Upper lobe of right lung (tissue), 1 donor: ENCODE results near the gene CHIC2. TPM values are rescaled to one million over a fixed set of nuclear protein-coding genes. Genes with fewer than 3 reads are reported as not detected.

Experiments used
- ATAC-seq: fragments of 200-7000 bp; cut with Tn5 transposase; one replicate; pipeline ENCODE4 v1.9.1; 2020; ENCODE audit warnings: mild to moderate bottlenecking, moderate library complexity
- DNase-seq: peaks from one replicate; pipeline ENCODE4 v3.0.0-alpha.2; 2020
- H3K27ac ChIP-seq: fragments of 200-600 bp; one replicate; pipeline ENCODE4 v1.8.0; 2022
- H3K27me3 ChIP-seq: fragments of 200-600 bp; one replicate; pipeline ENCODE4 v1.8.0; 2022; ENCODE audit warnings: mild to moderate bottlenecking
- H3K36me3 ChIP-seq: fragments of 200-600 bp; one replicate; pipeline ENCODE4 v1.8.0; 2022
- H3K4me1 ChIP-seq: fragments of 200-600 bp; one replicate; pipeline ENCODE4 v1.8.0; 2022
- H3K4me3 ChIP-seq: fragments of 200-600 bp; one replicate; pipeline ENCODE4 v1.8.0; 2022; ENCODE audit warnings: mild to moderate bottlenecking
- H3K9me3 ChIP-seq: fragments of 200-600 bp; one replicate; pipeline ENCODE4 v1.8.0; 2022
- intact Hi-C: fragments of 100-400 bp; cut with DNase I; formaldehyde crosslinking; loops from one replicate; pipeline ENCODE4 v1.11.0; 2022
- total RNA-seq: library from RNA; stranded (reverse); fragmentation: NEBNext Ultra II Directional; extraction: Animal tissue kit (Norgen Biotek cat#: 25700); gene quantifications from one replicate; pipeline ENCODE4 v1.2.1, GENCODE V29; 2021
- TF ChIP-seq, protein P1 (sequence below): fragments of 200-600 bp; IDR thresholded peaks from one replicate; pipeline ENCODE4 v1.8.0; 2022; ENCODE audit warnings: antibody characterized with exemption
- donor health status: DM: no; HTN: yes; CAD: no; lungs with severe emphysema.

CHIC2 gene
- total RNA-seq, 1 donor from 2014 or later = 28.7 TPM

DNA sequence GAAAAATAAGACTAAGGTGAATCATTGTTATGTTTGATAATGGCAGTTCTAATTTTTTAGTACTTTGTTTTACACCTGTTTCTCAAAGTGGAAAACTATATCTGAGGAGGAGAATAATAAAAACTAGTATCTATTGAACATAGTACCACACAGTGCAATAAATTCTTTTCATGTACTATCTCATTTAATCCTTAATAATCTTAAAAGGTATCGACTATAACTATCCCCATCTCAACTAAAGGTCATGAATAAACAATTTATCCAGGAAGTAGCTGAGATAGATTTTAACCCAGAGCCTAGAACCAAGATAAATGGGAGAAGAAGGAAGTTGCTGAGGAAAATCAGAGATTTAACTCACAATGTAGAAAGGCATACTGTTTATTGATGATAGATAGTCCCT lies 2.5 kb downstream of the CHIC2 start:
- Histone ChIP-seq H3K27ac (no peak overlapping the region), H3K4me1 (peaks cover 65% of the 10 kb centered on the region), H3K27me3 (no peaks in the 10 kb centered on the region), H3K9me3 (no peaks in the 10 kb centered on the region), H3K4me3 (peak overlapping the region; percentile 92), H3K36me3 (no peaks in the 10 kb centered on the region)
- TF ChIP-seq, protein P1, sequence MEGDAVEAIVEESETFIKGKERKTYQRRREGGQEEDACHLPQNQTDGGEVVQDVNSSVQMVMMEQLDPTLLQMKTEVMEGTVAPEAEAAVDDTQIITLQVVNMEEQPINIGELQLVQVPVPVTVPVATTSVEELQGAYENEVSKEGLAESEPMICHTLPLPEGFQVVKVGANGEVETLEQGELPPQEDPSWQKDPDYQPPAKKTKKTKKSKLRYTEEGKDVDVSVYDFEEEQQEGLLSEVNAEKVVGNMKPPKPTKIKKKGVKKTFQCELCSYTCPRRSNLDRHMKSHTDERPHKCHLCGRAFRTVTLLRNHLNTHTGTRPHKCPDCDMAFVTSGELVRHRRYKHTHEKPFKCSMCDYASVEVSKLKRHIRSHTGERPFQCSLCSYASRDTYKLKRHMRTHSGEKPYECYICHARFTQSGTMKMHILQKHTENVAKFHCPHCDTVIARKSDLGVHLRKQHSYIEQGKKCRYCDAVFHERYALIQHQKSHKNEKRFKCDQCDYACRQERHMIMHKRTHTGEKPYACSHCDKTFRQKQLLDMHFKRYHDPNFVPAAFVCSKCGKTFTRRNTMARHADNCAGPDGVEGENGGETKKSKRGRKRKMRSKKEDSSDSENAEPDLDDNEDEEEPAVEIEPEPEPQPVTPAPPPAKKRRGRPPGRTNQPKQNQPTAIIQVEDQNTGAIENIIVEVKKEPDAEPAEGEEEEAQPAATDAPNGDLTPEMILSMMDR = no peak
- no peak for DNase-seq
- no peak for ATAC-seq
- intact Hi-C loops = no loop called here

DNA sequence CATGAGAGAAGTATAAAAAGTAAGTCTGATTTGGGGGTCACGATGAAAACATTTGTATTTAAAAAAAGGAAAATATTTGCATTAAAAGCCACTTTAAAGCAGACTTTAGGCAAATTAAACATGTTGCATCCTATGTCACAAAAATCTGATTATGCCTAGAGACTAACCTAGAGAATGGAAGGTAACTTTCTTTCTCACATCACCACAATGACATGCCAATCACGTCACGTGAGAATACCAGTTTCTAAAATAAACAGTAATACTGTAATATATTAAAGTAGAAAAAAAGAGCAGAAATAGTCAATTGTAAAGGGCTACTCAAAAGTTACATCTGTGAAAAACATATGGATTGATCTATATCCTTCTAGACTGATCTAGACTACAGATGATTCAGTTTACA lies 3.3 kb downstream of the CHIC2 start:
- Histone ChIP-seq H3K27ac (no peak overlapping the region), H3K4me3 (no peak overlapping the region), H3K36me3 (no peaks in the 10 kb centered on the region), H3K4me1 (peaks cover 67% of the 10 kb centered on the region), H3K27me3 (no peaks in the 10 kb centered on the region), H3K9me3 (no peaks in the 10 kb centered on the region)
- ATAC-seq = no peak
- DNase-seq = no peak
- TF ChIP-seq, protein P1 = no peak
- intact Hi-C loops = no loop called here

DNA sequence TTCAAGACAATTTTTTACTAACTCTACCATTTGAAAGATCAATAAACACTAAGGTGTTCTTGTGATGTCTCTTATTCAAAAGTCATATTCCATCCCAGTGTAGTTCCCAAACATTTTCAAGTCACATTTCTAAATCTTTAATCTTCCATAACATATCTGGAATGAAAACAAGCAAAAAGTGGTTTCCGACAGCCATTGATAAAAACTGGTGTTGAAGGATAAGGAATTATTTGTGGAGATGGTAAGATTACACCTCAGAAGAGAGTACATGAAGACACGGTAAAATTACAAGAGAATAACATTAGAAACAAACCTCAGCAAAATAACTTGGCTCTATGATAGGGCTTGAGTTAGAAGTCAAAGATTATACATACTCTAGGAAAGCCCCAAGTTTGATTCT lies 4.3 kb downstream of the CHIC2 start:
- Histone ChIP-seq H3K4me3 (no peak overlapping the region), H3K27me3 (no peaks in the 10 kb centered on the region), H3K9me3 (no peaks in the 10 kb centered on the region), H3K4me1 (peaks cover 59% of the 10 kb centered on the region), H3K27ac (no peak overlapping the region), H3K36me3 (no peaks in the 10 kb centered on the region)
- TF ChIP-seq, protein P1 = no peak
- ATAC-seq (no peak), DNase-seq (no peak)
- intact Hi-C loops = no loop called here

DNA sequence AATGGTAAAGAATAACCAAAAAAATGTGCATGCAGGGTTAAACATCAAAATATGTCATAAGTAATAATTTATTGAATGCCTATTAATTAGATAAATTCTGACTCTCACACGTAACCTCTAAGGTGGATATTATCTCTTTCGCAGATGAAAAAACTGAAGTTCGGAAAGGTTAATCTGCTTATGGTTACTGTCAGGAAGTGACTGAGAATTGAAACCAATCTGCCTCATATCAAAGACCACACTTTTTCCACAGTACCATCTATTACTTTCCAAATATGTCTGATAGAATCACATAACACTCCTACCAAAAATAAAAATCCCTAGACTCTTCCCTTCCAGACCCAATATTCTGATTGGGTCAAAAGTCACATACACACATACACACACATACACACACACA lies 6.2 kb downstream of the CHIC2 start:
- Histone ChIP-seq H3K27me3 (no peaks in the 10 kb centered on the region), H3K9me3 (no peaks in the 10 kb centered on the region), H3K27ac (no peak overlapping the region), H3K36me3 (no peaks in the 10 kb centered on the region), H3K4me3 (no peak overlapping the region), H3K4me1 (peaks cover 57% of the 10 kb centered on the region)
- ATAC-seq (no peak), DNase-seq (no peak)
- intact Hi-C loops = no loop called here
- TF ChIP-seq, protein P1 = no peak

DNA sequence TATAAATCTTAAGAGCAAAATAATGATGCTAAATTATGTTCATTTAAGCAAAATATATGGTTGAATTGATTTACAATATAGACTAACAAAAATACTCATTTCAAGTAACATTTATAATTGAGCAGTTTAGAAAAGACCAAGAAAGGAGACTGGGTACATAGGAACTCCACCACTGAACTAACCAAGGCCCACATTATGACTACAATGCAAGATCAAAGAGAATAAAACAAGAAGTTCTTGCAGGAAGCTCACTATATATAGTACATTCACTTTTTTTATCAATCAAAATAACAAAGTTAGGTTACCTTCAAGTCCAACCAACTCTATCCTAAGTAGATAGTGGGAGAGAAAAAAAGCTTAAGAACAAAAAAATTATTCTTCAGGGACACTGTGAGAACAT lies 8.0 kb downstream of the CHIC2 start:
- Histone ChIP-seq H3K27ac (no peak overlapping the region), H3K36me3 (no peaks in the 10 kb centered on the region), H3K4me1 (peaks cover 54% of the 10 kb centered on the region), H3K4me3 (no peak overlapping the region), H3K27me3 (no peaks in the 10 kb centered on the region), H3K9me3 (no peaks in the 10 kb centered on the region)
- ATAC-seq = no peak
- no peak for DNase-seq
- TF ChIP-seq, protein P1 = no peak
- intact Hi-C loops = no loop called here

DNA sequence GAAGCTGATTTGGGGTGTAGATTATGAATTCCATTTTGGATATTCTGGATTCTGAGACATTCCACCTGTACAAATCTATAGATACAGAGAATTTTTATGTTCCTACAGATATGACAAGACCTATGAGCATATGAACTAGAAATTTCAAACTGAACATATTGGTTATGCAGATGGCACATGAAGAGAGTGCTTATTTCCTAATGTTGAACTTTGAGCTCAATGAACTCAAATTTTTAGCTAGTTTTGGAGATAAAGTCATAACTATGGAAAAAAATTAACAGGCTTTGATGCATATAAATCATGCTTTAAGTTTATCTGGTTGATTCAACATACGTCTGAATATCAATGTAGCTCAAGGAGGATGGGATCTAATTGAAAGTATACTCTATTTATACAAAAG lies 8.9 kb downstream of the CHIC2 start:
- H3K27me3 ChIP-seq = no peaks in the 10 kb centered on the region
- no peak overlapping the region for H3K4me3 ChIP-seq
- H3K4me1 ChIP-seq = peaks cover 55% of the 10 kb centered on the region
- intact Hi-C loops = no loop called here
- H3K27ac ChIP-seq = no peak overlapping the region
- H3K9me3 ChIP-seq = no peaks in the 10 kb centered on the region
- ATAC-seq = no peak
- no peak for DNase-seq
- H3K36me3 ChIP-seq = no peaks in the 10 kb centered on the region
- TF ChIP-seq, protein P1 = no peak
